Sigmoid colon (tissue), 7 donors: Measurements from ENCODE around the gene DERA. TPM values are rescaled to one million over a fixed set of nuclear protein-coding genes. Genes with fewer than 3 reads are reported as not detected.

ENCODE experiments used
- DNase-seq: peaks from one replicate; pipeline ENCODE4 v3.0.0-alpha.2; 2019
- H3K27ac ChIP-seq, 4 donors: fragments of 200-600 bp; sonication (generic); one replicate each; pipeline ENCODE4 v1.5.1; 2016 to 2019; ENCODE audit warnings: mild to moderate bottlenecking in 1 of 4
- H3K27me3 ChIP-seq, 3 donors: fragments of 200-600 bp; sonication (generic); one replicate each; pipeline ENCODE4 v1.5.1; 2019; ENCODE audit warnings: mild to moderate bottlenecking in 1 of 3
- H3K36me3 ChIP-seq, 4 donors: fragments of 200-600 bp; sonication (generic); one replicate each; pipeline ENCODE4 v1.5.1; 2016 to 2019
- H3K4me1 ChIP-seq, 4 donors: fragments of 200-600 bp; sonication (generic); one replicate each; pipeline ENCODE4 v1.5.1; 2017 to 2019
- H3K4me3 ChIP-seq, 4 donors: fragments of 200-600 bp; sonication (generic); one replicate each; pipeline ENCODE4 v1.5.1; 2017 to 2019; ENCODE audit warnings: mild to moderate bottlenecking in 2 of 4, moderate library complexity in 1 of 4
- H3K9me3 ChIP-seq, 4 donors: fragments of 200-600 bp in 3 of 4; sonication (generic) in 3 of 4; one replicate each; pipeline versions ENCODE4 v1.5.1 to v1.6.1; 2013 to 2019
- EP300 ChIP-seq, 4 donors: sonication (generic); formaldehyde crosslinking; IDR thresholded peaks; one replicate each; pipeline ENCODE4 v1.6.1; 2017; ENCODE audit warnings: antibody characterized with exemption in 4 of 4
- POLR2A ChIP-seq, 2 donors: fragments of 450-650 bp; IDR thresholded peaks; one replicate each; pipeline ENCODE4 v1.6.1; 2016; ENCODE audit warnings: antibody characterized with exemption in 2 of 2, mild to moderate bottlenecking in 2 of 2, moderate library complexity in 2 of 2
- POLR2AphosphoS5 ChIP-seq, 4 donors: sonication (generic); formaldehyde crosslinking; IDR thresholded peaks; one replicate each; pipeline ENCODE4 v1.6.1; 2017; ENCODE audit warnings: antibody characterized with exemption in 4 of 4
- WGBS, 2 donors: extraction: QIAGEN DNeasy Blood & Tissue Kit; methylation state at CpG; one replicate each; pipeline ENCODE4 v1.1.7; 2013; 5-methylcytosine and 5-hydroxymethylcytosine counted together
- intact Hi-C: fragments of 100-400 bp; cut with DNase I; formaldehyde crosslinking; loops from one replicate; pipeline ENCODE4 v1.15.1; 2023
- polyA plus RNA-seq, 3 donors: library from polyadenylated mRNA; stranded (reverse); fragments of 200-250 nt; gene quantifications; one replicate each; pipeline ENCODE4 v1.2.3, GENCODE V29; 2013
- total RNA-seq, 4 donors: library from RNA; depleted of rRNA; stranded (reverse); fragments of >200 nt; gene quantifications; one replicate each; pipeline ENCODE4 v1.1.0, GENCODE V29; 2016
- TF ChIP-seq, protein P1 (sequence below), 4 experiments: fragments of 450-650 bp in 3 of 4; fragments of 200-600 bp in 1 of 4; IDR thresholded peaks; one replicate each; pipeline ENCODE4 v1.5.1; 2016 to 2019; ENCODE audit warnings: antibody characterized with exemption in 4 of 4, mild to moderate bottlenecking in 3 of 4, moderate library complexity in 2 of 4
- donor health status: healthy with polysubstance abuse.
- donor health status: Bipolar disorder and iron deficiency.
- donor health status: healthy.

The DERA gene
- total and polyA plus RNA-seq, 7 donors = 26.6 to 106 (median 46.4) TPM

DNA sequence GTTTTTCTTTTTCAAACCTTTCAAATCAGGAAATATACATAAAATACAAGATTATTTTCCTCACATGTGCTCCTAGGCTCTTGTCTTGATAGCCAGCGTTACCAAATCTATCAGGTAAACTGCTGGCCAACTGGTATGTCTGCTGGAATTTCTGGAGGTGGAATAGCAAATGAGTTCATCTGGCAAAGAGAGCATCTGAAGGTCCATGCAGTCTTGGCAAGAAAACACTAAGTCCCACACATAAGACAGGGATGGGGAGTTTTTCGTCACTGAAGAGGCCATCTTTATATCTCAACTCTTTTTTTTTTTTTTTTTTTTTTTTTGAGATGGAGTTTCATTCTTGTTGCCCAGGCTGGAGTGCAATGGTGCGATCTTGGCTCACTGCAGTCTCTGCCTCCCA, 60.1 kb downstream of the DERA start:
- no peak overlapping the region for H3K27ac ChIP-seq
- no peak for DNase-seq
- peaks cover 0 to 45% (median 4%) of the 10 kb centered on the region in 4 donors for H3K36me3 ChIP-seq
- no peak overlapping the region for H3K4me3 ChIP-seq
- no peaks in the 10 kb centered on the region for H3K9me3 ChIP-seq
- H3K27me3 ChIP-seq = no peaks in the 10 kb centered on the region
- H3K4me1 ChIP-seq = no peaks in the 10 kb centered on the region
- intact Hi-C loops = no loop called here
- WGBS, 2 donors = 80 to 82% methylated on average over 3 of the region's 3 CpGs
- TF ChIP-seq EP300 (IDR thresholded peaks at IDR 0.05) (no peak), POLR2AphosphoS5 (IDR thresholded peaks at IDR 0.05) (no peak), POLR2A (IDR thresholded peaks at IDR 0.05) (no peak)
- TF ChIP-seq, protein P1, sequence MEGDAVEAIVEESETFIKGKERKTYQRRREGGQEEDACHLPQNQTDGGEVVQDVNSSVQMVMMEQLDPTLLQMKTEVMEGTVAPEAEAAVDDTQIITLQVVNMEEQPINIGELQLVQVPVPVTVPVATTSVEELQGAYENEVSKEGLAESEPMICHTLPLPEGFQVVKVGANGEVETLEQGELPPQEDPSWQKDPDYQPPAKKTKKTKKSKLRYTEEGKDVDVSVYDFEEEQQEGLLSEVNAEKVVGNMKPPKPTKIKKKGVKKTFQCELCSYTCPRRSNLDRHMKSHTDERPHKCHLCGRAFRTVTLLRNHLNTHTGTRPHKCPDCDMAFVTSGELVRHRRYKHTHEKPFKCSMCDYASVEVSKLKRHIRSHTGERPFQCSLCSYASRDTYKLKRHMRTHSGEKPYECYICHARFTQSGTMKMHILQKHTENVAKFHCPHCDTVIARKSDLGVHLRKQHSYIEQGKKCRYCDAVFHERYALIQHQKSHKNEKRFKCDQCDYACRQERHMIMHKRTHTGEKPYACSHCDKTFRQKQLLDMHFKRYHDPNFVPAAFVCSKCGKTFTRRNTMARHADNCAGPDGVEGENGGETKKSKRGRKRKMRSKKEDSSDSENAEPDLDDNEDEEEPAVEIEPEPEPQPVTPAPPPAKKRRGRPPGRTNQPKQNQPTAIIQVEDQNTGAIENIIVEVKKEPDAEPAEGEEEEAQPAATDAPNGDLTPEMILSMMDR (IDR thresholded peaks at IDR 0.05) = no peak

DNA sequence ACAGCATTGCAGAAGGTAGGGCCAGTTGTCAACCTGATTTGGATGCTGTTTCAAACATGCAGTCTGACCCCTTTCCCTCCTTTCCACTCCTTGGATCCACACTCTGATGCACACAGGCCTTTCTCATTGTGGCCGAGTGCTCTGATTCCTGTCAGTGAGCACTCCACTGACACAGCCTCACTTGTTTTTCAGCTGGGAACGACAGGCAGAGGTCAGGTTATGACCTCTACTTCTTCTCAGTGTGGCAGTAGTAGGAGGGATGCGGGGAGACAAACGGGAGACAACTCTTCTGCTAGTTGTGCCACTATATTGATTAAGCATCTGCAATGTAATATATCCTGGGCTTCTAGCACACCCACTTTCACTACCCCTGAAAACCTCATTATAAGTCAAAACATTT, 61.8 kb downstream of the DERA start:
- intact Hi-C loops = no loop called here
- DNase-seq = no peak
- 80 to 83% methylated on average over 4 of the region's 4 CpGs for WGBS, 2 donors
- Histone ChIP-seq H3K4me1 (peaks cover 0 to 2% (median 2%) of the 10 kb centered on the region in 4 donors), H3K27ac (no peak overlapping the region), H3K4me3 (no peak overlapping the region), H3K9me3 (no peaks in the 10 kb centered on the region), H3K27me3 (no peaks in the 10 kb centered on the region), H3K36me3 (peaks cover 0 to 46% (median 4%) of the 10 kb centered on the region in 4 donors)
- no peak for TF ChIP-seq POLR2A (IDR thresholded peaks at IDR 0.05)
- TF ChIP-seq, protein P1 (IDR thresholded peaks at IDR 0.05) = no peak
- TF ChIP-seq POLR2AphosphoS5 (IDR thresholded peaks at IDR 0.05) = no peak

DNA sequence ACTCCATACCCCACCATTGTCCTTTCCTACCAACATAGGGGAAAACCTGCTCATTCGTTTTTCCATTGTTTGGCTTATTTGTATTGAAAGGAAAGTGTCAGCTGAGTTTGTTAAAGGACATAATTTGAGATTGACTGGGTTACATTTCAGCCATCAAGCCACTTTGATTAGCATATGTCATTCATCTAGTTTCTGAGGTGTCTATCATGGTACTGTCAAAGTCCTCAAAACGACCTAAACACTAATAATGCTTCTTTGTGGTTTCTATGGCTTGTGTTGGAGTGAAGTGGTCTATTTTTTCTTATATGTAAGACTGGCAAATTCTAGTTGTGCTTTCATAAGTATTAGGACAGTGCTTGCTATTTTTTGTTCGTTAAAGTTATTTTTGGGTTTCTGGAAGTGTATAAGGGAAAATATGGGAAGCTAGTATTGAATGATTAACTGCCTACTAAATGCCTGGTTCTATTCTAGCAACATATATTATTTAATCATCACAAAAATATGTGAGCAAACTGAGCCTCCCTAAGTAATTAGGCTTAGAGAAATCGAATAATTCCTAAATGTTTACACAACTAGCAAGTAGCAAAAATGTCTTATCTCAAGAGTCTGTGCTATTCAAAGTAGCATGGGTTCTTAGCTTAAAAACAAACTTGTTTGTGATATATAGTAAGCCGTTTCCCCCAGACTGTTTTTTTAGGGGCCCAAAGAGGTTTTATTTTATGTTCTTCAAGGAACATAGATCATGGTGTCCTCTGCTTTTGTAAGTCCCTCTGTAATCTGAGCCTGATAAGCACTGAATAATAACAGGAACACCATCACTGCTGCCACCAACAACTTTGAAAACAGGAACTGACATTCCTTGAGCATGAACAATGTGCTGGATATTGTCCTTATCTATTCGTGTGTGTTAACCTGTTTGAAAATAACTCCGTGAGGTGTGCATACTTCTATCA, 67.1 kb downstream of the DERA start:
- intact Hi-C loops = no loop called here
- Histone ChIP-seq H3K9me3 (no peaks in the 10 kb centered on the region), H3K36me3 (peaks cover 0 to 16% (median under 1%) of the 10 kb centered on the region in 4 donors), H3K4me3 (no peak overlapping the region), H3K27me3 (no peaks in the 10 kb centered on the region), H3K4me1 (peaks cover 0 to 45% (median 33%) of the 10 kb centered on the region in 4 donors), H3K27ac (peak overlapping the region; percentile 25 to 58 (median 52))
- DNase-seq = no peak
- TF ChIP-seq POLR2AphosphoS5 (IDR thresholded peaks at IDR 0.05) (no peak), POLR2A (IDR thresholded peaks at IDR 0.05) (no peak), EP300 (IDR thresholded peaks at IDR 0.05) (no peak)
- TF ChIP-seq, protein P1 (IDR thresholded peaks at IDR 0.05) = no peak
- 43 to 68% methylated on average over 7 of the region's 7 CpGs for WGBS, 2 donors

DNA sequence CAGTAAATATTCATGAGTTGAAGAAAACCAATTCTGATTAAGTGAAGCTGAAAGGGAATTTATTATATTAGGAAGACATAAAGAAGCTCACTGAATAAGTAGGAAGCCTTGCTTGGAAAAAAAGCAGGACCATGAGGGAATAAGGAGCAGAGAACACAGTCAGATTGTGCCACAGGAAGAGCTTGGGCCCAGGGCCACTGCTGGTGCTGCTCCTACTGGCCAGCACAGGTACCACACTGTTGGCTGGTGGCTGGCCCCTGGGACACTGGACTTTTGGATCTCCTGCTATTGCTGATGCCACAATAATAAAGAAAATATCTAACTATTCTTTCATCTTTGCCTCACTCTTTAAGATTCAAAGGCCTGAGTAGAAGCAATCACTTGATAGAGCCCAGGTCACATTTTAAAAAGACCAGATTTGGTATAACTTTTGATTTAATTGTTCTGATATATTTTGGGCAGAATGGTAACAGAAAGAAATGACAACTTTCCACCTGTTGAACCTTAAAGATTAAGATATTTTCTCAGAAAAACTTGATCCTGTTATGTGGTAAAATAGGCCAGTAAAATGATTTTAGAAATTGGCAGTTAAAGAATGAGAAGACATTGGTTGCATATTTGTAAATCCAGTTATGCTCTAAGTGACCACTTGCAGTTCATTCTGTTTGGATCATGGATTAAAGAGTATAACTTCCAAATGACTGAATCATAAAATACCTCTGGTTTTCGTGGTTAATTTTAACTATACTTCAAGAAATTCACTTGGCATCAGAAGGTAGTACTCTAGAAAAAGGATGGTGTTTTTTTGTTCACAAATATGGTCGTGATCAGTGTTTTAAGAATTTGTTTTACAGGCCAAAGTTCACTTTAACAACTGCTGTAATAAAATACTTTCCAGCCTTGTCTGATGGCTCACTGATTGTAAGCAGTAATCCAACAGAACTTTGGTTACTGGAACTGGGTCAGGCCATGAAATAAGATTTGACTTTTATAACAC, 68.3 kb downstream of the DERA start:
- 9 to 51% methylated on average over 2 of the region's 2 CpGs for WGBS, 2 donors
- DNase-seq = no peak
- H3K4me3 ChIP-seq = no peak overlapping the region

More for the DNA sequence above, 68.3 kb downstream of the DERA start:
- Histone ChIP-seq H3K36me3 (peaks cover 0 to 16% (median 6%) of the 10 kb centered on the region in 4 donors), H3K27me3 (no peaks in the 10 kb centered on the region), H3K27ac (peak overlapping the region; percentile 25 to 58 (median 52)), H3K4me1 (peaks cover 0 to 45% (median 33%) of the 10 kb centered on the region in 4 donors), H3K9me3 (no peaks in the 10 kb centered on the region)
- intact Hi-C loops = no loop called here
- TF ChIP-seq, protein P1 (IDR thresholded peaks at IDR 0.05) = peak in 1 of 4 experiments; percentile 32
- no peak for TF ChIP-seq POLR2AphosphoS5 (IDR thresholded peaks at IDR 0.05)
